Measurements from ENCODE around the gene WNT7A.

WNT7A gene

GRCh38 chr3:13825821-13826220, 54.0 kb downstream of the WNT7A start:
- no peak for DNase-seq

GRCh38 chr3:13825311-13825579, 54.6 kb downstream of the WNT7A start:
- no peak for DNase-seq

GRCh38 chr3:13824521-13825310, 55.2 kb downstream of the WNT7A start:
- no peak for DNase-seq

GRCh38 chr3:13823692-13824091, 56.2 kb downstream of the WNT7A start:
- no peak for DNase-seq

GRCh38 chr3:13822871-13823585, 56.8 kb downstream of the WNT7A start:
- no peak for DNase-seq

- DNase-seq: no peak
Measured at GRCh38 chr3:13822042-13822441, 57.8 kb downstream of the WNT7A start.

GRCh38 chr3:13821126-13821525, 58.7 kb downstream of the WNT7A start:
- DNase-seq: no peak

- DNase-seq: no peak
Measured at GRCh38 chr3:13818919-13819318, 61.0 kb downstream of the WNT7A start.

- DNase-seq: no peak
Measured at GRCh38 chr3:13815088-13815683, 64.7 kb downstream of the WNT7A start.

- DNase-seq: no peak
Measured at GRCh38 chr3:13812034-13812471, 67.8 kb downstream of the WNT7A start.

GRCh38 chr3:13811614-13812013, 68.3 kb downstream of the WNT7A start:
- no peak for DNase-seq

GRCh38 chr3:13808550-13808949, 71.3 kb downstream of the WNT7A start:
- no peak for DNase-seq

GRCh38 chr3:13801361-13802204, 78.3 kb downstream of the WNT7A start:
- no peak for DNase-seq

- DNase-seq: no peak
Measured at GRCh38 chr3:13800064-13800463, 79.8 kb downstream of the WNT7A start.

GRCh38 chr3:13798401-13798800, 81.5 kb downstream of the WNT7A start:
- no peak for DNase-seq

- DNase-seq: no peak
Measured at GRCh38 chr3:13796701-13797460, 83.0 kb downstream of the WNT7A start.

- DNase-seq: no peak
Measured at GRCh38 chr3:13795816-13796215, 84.1 kb downstream of the WNT7A start.

- DNase-seq: no peak
Measured at GRCh38 chr3:13794322-13794721, 85.5 kb downstream of the WNT7A start.

GRCh38 chr3:13793451-13793850, 86.4 kb downstream of the WNT7A start:
- no peak for DNase-seq

GRCh38 chr3:13792512-13793371, 87.1 kb downstream of the WNT7A start:
- no peak for DNase-seq

GRCh38 chr3:13792051-13792490, 87.8 kb downstream of the WNT7A start:
- DNase-seq: no peak

Measured in NCI-H510A treated with DMSO at 0.1 percent for 48 hours (cell line).